Measurements from ENCODE around the gene GRIK4.
"Not testable (repeated sequence)": the region's sequence is repeated elsewhere in the genome, so short reads cannot be mapped to it uniquely, and the experiment has no call there.

Gene GRIK4

DNA sequence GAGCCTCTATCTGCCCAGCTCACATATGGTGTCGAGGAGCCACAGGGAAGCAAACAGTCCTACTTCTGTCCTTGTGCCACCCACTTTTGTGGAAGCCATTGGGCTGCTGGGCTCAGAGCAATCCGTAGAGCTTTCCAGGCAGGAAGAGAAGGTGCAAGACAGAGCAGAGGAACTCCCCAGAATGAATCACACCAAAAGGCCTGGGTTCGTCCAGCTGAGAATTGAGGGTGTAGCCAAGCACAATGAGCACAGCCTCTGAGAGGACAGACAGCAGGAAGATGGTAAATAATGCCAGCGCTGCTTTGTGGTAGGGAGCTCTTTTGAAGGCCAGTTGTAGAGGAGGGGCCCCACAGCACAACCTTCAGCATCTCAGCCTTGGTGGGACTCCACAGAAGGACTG, 237.8 kb downstream of the GRIK4 start:
- DNase-seq = no peak

- no peak for DNase-seq
Measured at GRCh38 chr11:120750647-120751549, 239.3 kb downstream of the GRIK4 start.

- DNase-seq = no peak
Measured at GRCh38 chr11:120751550-120751949, 240.0 kb downstream of the GRIK4 start.

DNA sequence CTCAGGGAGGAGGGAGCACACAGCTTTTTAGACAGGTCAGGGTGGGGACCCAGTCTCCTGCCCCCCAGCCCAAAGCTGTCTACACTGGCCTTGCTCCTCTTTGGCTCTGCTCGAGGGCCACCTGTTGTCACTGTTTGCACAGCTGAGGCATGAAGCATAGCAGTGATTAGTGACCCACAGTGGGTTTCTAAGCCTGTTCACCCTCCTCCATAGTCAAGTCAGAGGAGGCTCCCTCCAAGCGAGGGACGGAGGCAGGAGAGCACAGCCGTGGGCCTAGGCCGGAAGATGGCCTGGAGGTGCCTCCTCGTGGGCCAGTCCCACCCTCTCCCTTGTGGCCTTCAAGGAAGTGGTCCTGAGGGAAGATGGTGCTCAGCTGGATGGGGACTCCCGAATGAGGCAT, 241.1 kb downstream of the GRIK4 start:
- no peak for DNase-seq

- DNase-seq = no peak
Measured at GRCh38 chr11:120756931-120757330, 245.4 kb downstream of the GRIK4 start.

- no peak for DNase-seq
Measured at GRCh38 chr11:120759046-120759445, 247.5 kb downstream of the GRIK4 start.

GRCh38 chr11:120765710-120766109, 254.2 kb downstream of the GRIK4 start:
- DNase-seq = not testable (repeated sequence)

GRCh38 chr11:120766318-120766717, 254.8 kb downstream of the GRIK4 start:
- no peak for DNase-seq

- DNase-seq = no peak
Measured at GRCh38 chr11:120768949-120769348, 257.4 kb downstream of the GRIK4 start.

- no peak for DNase-seq
Measured at GRCh38 chr11:120769906-120770305, 258.4 kb downstream of the GRIK4 start.

DNA sequence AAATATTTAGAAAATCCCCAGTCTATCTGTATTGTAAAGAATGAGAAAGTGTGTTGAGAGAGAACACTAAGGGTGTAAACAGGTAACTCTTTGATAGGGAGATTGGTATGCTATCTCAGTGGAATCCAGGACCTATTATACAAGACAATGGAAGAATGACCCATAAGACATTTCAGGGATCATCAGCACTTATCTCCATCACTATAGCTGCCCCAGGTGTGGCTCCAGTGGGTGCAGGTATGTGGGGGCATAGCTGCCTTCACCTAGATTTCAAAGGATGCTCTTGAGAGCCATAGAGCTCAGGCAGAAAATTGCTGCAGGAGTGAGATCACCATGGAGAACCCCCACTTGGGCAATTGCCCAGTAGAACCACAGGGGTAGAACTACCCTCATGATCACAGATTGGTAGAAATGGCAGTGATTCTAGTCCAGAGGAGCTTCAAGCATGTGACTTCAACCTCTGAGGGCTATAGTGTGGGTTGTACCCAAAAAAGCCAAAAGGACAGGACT, 260.1 kb downstream of the GRIK4 start:
- no peak for DNase-seq

DNA sequence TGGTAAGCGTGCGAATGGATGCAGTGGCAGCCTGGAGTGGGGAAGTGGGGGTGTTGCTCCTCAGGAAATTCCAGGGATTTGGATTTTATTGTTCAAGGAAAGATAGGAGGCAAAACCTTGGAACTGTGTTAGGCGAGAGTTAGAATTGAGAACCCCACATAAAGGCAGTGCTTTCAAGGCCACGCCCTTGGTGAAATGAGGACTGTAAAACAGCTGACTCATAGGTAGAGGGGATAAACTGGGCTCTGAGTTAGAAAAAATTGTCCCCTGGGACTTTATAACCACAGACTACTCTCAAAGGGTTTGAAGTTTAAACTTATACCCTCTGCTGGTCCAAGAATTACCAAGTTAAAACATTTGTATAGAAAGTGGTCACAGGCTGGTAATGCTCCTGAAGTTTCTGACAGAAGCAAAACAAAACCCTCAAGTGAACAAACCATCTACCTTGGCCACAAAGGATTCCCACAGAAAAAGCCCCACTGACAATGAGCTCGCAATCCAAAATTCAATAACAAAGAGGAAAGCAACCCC, 262.0 kb downstream of the GRIK4 start:
- DNase-seq = no peak

DNA sequence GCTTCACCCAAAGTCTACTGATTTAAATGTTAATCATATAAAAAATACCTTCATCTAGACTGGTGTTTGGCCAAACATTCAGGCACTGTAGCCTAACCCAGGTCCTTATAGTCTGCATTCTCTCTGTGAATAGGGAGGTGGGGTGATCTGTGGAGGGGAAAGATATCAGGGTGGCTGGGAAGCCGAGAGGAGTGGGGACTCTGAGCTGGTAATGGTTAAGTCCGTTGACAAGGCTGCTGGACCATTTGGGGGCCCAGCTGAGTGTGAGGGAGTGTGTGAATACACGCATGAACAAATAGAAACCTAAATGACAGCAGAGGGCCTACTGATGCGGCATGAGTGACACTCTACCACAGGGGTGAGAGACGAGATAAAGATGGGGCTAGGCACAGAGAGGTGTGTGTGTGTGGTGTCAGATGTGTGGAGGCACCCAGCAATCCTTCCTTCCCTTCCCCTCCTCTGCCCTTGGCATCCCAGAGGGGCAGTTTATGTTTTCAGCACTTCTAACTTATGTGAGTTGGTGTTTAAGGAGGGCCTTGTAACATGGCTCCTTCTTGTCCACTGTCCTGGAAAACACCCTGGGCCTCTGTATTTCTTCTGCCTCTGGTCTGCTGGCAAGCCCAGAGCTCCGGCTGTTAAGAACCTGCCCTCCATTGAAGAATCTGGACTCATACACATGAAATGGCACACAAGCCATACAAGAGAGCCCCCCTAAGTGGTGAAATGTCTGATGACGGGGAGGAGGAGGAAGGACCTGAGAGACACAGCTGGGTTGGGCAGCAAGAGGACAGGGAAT, 263.2 kb downstream of the GRIK4 start:
- DNase-seq = no peak

GRCh38 chr11:120775986-120776951, 264.7 kb downstream of the GRIK4 start:
- DNase-seq = no peak

- DNase-seq = no peak
Measured at GRCh38 chr11:120778685-120779490, 267.3 kb downstream of the GRIK4 start.

DNA sequence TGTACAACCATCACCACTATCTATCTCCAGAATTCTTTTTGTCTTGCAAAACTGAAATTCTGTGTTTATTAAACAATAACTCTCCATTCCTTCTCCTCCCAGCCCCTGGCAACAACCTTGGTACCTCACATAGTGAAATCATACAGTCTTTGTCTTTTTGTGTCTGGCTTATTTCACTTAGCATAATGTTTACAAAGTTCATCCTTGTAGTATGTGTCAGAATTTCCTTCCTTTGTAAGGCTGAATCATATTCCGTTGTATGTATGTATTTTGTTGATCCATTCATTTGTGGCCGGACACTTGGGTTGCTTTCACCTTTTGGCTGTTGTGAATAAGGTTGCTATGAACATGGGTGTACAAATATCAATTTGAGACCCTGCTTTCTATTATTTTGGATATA, 268.7 kb downstream of the GRIK4 start:
- DNase-seq = no peak

- no peak for DNase-seq
Measured at GRCh38 chr11:120781486-120782120, 270.1 kb downstream of the GRIK4 start.

DNA sequence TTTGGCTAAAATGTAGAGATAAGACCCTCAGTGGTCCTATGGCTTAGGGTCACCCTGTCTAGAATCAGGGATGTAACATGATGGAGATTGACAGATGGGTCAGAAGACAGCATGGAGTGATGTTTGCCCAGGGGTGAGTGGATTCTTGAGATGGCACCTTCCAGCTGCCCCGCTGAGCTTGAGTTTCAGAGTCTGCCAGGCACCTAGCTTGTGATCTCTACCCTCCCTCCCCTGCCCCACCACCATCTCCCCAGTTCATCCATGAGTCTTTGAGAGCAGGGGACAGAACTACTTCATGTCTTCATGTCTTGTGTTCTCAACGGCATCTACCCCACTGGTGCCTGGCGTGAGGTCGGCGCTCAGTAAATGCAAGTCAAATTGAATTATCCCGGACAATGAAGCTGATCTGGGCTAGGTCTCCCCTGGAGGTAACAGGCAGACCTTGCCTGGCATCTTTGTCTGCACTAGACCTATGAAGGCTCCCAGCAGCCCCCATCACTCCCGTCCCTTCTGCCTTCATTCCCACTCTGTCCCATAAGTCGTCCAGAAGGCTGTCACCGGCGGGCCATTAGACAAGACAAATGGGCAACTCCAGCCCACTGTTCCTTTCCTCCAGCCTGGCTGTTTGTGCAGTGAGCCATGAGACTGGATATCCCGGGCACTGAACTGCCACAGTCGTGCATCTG, 273.2 kb downstream of the GRIK4 start:
- no peak for DNase-seq

DNA sequence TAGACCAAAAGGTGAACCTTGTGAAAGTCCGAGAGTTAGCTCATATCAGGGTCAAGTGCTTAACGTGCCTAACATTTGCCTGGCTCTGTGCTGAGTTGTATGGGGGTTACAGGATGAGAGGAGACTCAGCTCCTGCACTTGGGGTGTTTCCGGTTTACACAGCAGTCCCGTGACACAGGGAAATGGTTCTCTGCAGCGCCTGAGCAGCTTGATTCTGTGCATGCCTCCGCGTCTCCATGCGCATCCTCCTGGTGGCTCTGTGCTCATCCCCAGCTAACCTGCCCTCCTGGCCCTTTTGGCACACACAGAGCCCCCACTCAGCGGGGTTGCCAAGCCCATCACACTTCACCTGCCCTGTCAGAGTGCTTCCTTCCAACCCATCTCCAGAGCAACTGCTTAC, 274.0 kb downstream of the GRIK4 start:
- no peak for DNase-seq

GRCh38 chr11:120786206-120786735, 274.7 kb downstream of the GRIK4 start:
- DNase-seq = no peak
